Stimulated activated CD8-positive, alpha-beta memory T cell treated with anti-CD3 and anti-CD28 coated beads, Interleukin-7, amount 100 ng/mL, for 24 hours (primary cell): ENCODE measurements around the gene RNASEH2C.
"Not testable (repeated sequence)": the region's sequence is repeated elsewhere in the genome, so short reads cannot be mapped to it uniquely, and the experiment has no call there.

Source experiments
- DNase-seq: peaks from one replicate; pipeline ENCODE4 v3.0.0-alpha.2; 2020; ENCODE audit warnings: low read depth

The RNASEH2C gene

DNA sequence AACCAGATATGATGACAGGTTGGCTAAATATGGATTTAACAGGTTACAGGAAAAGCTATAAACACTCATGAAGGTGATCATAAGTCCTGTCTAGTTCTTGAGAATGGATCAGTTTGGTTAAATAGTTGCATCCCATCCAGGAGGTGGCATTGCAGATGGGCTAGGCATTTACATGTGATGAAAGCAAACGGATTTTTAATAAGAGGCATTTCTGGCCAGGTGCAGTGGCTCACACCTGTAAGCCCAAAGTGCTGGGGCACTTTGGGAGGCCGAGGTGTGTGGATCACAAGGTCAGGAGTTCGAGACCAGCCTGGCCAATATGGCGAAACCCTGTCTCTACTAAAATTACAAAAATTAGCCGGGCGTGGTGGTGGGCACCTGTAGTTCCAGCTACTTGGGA lies 37.1 kb downstream of the RNASEH2C start:
- DNase-seq = not testable (repeated sequence)

- DNase-seq = no peak
Observed at GRCh38 chr11:65680192-65680743, 40.3 kb downstream of the RNASEH2C start.

DNA sequence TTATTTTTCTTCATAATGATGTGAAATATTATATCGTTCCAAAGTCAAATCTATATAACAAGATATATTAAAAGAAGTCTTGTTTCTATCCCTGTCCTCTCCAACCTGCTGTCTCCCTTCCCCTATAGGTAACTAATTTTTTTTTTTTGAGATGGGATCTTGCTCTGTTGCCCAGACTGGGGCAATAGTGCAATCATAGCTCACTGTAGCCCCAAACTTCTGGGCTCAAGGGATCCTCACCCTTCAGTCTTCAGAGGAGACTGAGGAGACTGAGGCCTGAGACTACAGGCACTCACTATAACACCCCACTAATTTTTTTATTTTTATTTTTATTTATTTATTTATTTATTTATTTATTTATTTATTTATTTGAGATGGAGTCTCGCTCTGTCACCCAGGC lies 47.6 kb downstream of the RNASEH2C start:
- no peak for DNase-seq

DNA sequence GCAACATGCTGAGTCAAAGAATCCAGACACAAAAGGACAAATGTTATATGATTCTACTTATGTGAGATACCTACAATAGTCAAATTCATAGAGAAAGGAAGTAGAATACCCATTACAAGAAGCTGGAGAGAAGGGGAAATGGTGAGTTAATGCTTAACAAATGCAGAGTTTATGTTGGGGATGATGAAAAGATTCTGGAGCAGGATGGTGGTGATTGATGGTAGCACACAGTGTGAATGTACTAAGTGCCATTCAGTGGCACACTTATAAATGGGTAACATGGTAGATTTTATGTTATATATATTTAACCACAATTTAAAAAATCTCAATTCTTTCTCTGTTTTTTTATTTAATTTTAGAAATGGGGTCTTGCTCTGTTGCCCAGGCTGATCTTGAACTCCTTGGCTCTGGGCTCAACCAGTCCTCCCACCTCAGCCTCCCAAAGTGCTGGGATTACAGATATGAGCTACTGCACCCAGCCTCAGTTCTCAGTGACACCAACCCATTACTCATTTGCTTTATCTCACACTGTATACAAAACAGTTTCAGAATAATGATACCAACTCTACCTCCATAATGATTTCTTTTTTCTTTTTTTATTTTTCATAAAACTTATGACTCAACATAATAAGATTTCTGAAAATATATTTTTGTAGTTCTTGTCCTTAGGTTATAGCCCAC lies 48.3 kb downstream of the RNASEH2C start:
- DNase-seq = no peak
